Right cardiac atrium (tissue), 5 donors: Measurements from ENCODE around the gene C19orf25. TPM values are rescaled to one million over a fixed set of nuclear protein-coding genes. Genes with fewer than 3 reads are reported as not detected.
A peak's percentile ranks its signal among the peaks of the same experiment; 100 is the strongest.

Experiments used
- ATAC-seq, 2 donors: fragments of 200-7000 bp; cut with Tn5 transposase; one replicate each; pipeline versions ENCODE4 v1.8.0 to v1.9.1; 2020; ENCODE audit warnings: moderate library complexity in 2 of 2, mild to moderate bottlenecking in 1 of 2
- DNase-seq, 3 donors: peaks; one replicate each; pipeline ENCODE4 v3.0.0-alpha.2; 2020
- H3K27ac ChIP-seq: one replicate; pipeline ENCODE4 v1.5.1; 2013; ENCODE audit warnings: mild to moderate bottlenecking, low read length, control low read depth, moderate library complexity
- H3K27me3 ChIP-seq: one replicate; pipeline ENCODE4 v1.6.1; 2013; ENCODE audit not compliant: control insufficient read depth, insufficient read depth
- H3K4me1 ChIP-seq: one replicate; pipeline ENCODE4 v1.6.1; 2013; ENCODE audit warnings: low read length; ENCODE audit not compliant: control insufficient read depth, insufficient read depth
- H3K4me3 ChIP-seq: one replicate; pipeline ENCODE4 v1.5.1; 2013; ENCODE audit warnings: low read length, control low read depth
- H3K9me3 ChIP-seq: one replicate; pipeline ENCODE4 v1.6.1; 2013; ENCODE audit warnings: low read length; ENCODE audit not compliant: control insufficient read depth
- WGBS: extraction: QIAGEN DNeasy Blood & Tissue Kit; methylation state at CpG from one replicate; pipeline ENCODE4 v1.1.7; 2013; 5-methylcytosine and 5-hydroxymethylcytosine counted together
- intact Hi-C, 4 donors: fragments of 100-400 bp; cut with DNase I; formaldehyde crosslinking; loops; one replicate each; pipeline versions ENCODE4 v1.11.0 to v1.14.0; 2022 to 2023
- polyA plus RNA-seq: library from polyadenylated mRNA; stranded (reverse); fragments of 200-250 nt; gene quantifications from one replicate; pipeline ENCODE4 v1.2.3, GENCODE V29; 2013
- total RNA-seq, 4 donors: library from RNA; stranded (reverse); fragmentation: NEBNext Ultra II Directional; extraction: Animal tissue kit (Norgen Biotek cat#: 25700); gene quantifications; one replicate each; pipeline ENCODE4 v1.2.1, GENCODE V29; 2021
- donor health status: healthy with polysubstance abuse.
- donor health status: DM: no; HTN: yes; CAD: no.
- donor health status: DM: no; HTN: no; CAD: no.
- donor health status: DM: no; HTN: yes; CAD: no; lungs with severe emphysema.
- donor health status: DM: yes; HTN: yes; CAD: no.

The C19orf25 gene
- total and polyA plus RNA-seq, 5 donors = 14.4 to 23.6 (median 18.2) TPM

GRCh38 chr19:1474011-1474764 is 4.8 kb downstream of the C19orf25 start:
- no peaks in the 10 kb centered on the region for H3K27me3 ChIP-seq
- ATAC-seq = no peak
- no peak overlapping the region for H3K27ac ChIP-seq
- peak; percentile 26 to 61 (median 55) for DNase-seq
- H3K4me3 ChIP-seq = no peak overlapping the region
- peaks cover 4% of the 10 kb centered on the region for H3K4me1 ChIP-seq
- 70% methylated on average over 31 of the region's 31 CpGs for WGBS
- no peaks in the 10 kb centered on the region for H3K9me3 ChIP-seq
- intact Hi-C loops = no loop called here

- WGBS = 64% methylated on average over 20 of the region's 20 CpGs
- Histone ChIP-seq H3K27ac (no peak overlapping the region), H3K27me3 (no peaks in the 10 kb centered on the region), H3K4me3 (no peak overlapping the region), H3K4me1 (peaks cover 4% of the 10 kb centered on the region), H3K9me3 (no peaks in the 10 kb centered on the region)
- intact Hi-C loops = no loop called here
- DNase-seq (peak; percentile 12 to 58 (median 43)), ATAC-seq (no peak)
Measured at GRCh38 chr19:1473085-1473851, 5.7 kb downstream of the C19orf25 start.

- DNase-seq (peak in 2 of 3 donors; percentile 44 to 59), ATAC-seq (no peak)
- peaks cover 4% of the 10 kb centered on the region for H3K4me1 ChIP-seq
- no peak overlapping the region for H3K4me3 ChIP-seq
- WGBS = 41% methylated on average over 44 of the region's 44 CpGs
- no peaks in the 10 kb centered on the region for H3K27me3 ChIP-seq
- no peaks in the 10 kb centered on the region for H3K9me3 ChIP-seq
- no peak overlapping the region for H3K27ac ChIP-seq
- intact Hi-C loops = no loop called here
Measured at GRCh38 chr19:1472231-1473084, 6.6 kb downstream of the C19orf25 start.

GRCh38 chr19:1471515-1472160 is 7.4 kb downstream of the C19orf25 start:
- H3K27me3 ChIP-seq = no peaks in the 10 kb centered on the region
- 25% methylated on average over 24 of the region's 24 CpGs for WGBS
- peaks cover 8% of the 10 kb centered on the region for H3K4me1 ChIP-seq
- no peaks in the 10 kb centered on the region for H3K9me3 ChIP-seq
- DNase-seq = peak in 2 of 3 donors; percentile 43 to 49
- intact Hi-C loops = no loop called here
- H3K27ac ChIP-seq = no peak overlapping the region
- no peak for ATAC-seq
- no peak overlapping the region for H3K4me3 ChIP-seq

GRCh38 chr19:1471010-1471514 is 8.0 kb downstream of the C19orf25 start:
- peak in 2 of 3 donors; percentile 64 to 72 for DNase-seq
- H3K9me3 ChIP-seq = no peaks in the 10 kb centered on the region
- H3K27me3 ChIP-seq = no peaks in the 10 kb centered on the region
- H3K27ac ChIP-seq = no peak overlapping the region
- peaks cover 10% of the 10 kb centered on the region for H3K4me1 ChIP-seq
- intact Hi-C loops = no loop called here
- H3K4me3 ChIP-seq = peak overlapping the region; percentile 41
- ATAC-seq = peak; percentile 1 to 14
- WGBS = 10% methylated on average over 28 of the region's 28 CpGs

- WGBS = under 1% methylated on average over 67 of the region's 67 CpGs
- peak; percentile 20 to 49 for ATAC-seq
Measured at GRCh38 chr19:1470305-1471009, 8.6 kb downstream of the C19orf25 start.

GRCh38 chr19:1470055-1470304 is 9.0 kb downstream of the C19orf25 start:
- Histone ChIP-seq H3K4me1 (peaks cover 10% of the 10 kb centered on the region), H3K4me3 (peak overlapping the region; percentile 41), H3K9me3 (no peaks in the 10 kb centered on the region), H3K27ac (no peak overlapping the region), H3K27me3 (no peaks in the 10 kb centered on the region)
- intact Hi-C loops = no loop called here
- DNase-seq = no peak
- 6% methylated on average over 22 of the region's 22 CpGs for WGBS
- ATAC-seq = peak in 1 of 2 donors; percentile 1

More at GRCh38 chr19:1470305-1471009, 8.6 kb downstream of the C19orf25 start:
- intact Hi-C loops = no loop called here
- peak; percentile 53 to 83 (median 76) for DNase-seq
- H3K9me3 ChIP-seq = no peaks in the 10 kb centered on the region
- peak overlapping the region; percentile 41 for H3K4me3 ChIP-seq
- peaks cover 10% of the 10 kb centered on the region for H3K4me1 ChIP-seq
- H3K27ac ChIP-seq = no peak overlapping the region
- no peaks in the 10 kb centered on the region for H3K27me3 ChIP-seq

- Histone ChIP-seq H3K27me3 (no peaks in the 10 kb centered on the region), H3K4me3 (peak overlapping the region; percentile 41), H3K9me3 (no peaks in the 10 kb centered on the region), H3K4me1 (peaks cover 10% of the 10 kb centered on the region), H3K27ac (no peak overlapping the region)
- 2% methylated on average over 117 of the region's 117 CpGs for WGBS
- intact Hi-C loops = no loop called here
- DNase-seq (peak; percentile 15 to 57 (median 56)), ATAC-seq (no peak)
Measured at GRCh38 chr19:1469255-1470054, 9.6 kb downstream of the C19orf25 start.

GRCh38 chr19:1468821-1469254 is 10.2 kb downstream of the C19orf25 start:
- ATAC-seq (no peak), DNase-seq (peak; percentile 35 to 70 (median 70))
- peak overlapping the region; percentile 41 for H3K4me3 ChIP-seq
- intact Hi-C loops = no loop called here
- 3% methylated on average over 47 of the region's 47 CpGs for WGBS
- H3K9me3 ChIP-seq = no peaks in the 10 kb centered on the region
- no peak overlapping the region for H3K27ac ChIP-seq
- H3K4me1 ChIP-seq = peaks cover 10% of the 10 kb centered on the region
- H3K27me3 ChIP-seq = no peaks in the 10 kb centered on the region
